AG09319 (cell line): Measurements from ENCODE around the gene ECHDC1.
A peak's percentile ranks its signal among the peaks of the same experiment; 100 is the strongest.

ENCODE experiments used
- DNase-seq: peaks from one replicate; pipeline ENCODE4 v3.0.0-alpha.2; 2010; ENCODE audit warnings: low read depth; ENCODE audit errors: extremely low read depth
- TF ChIP-seq, protein P1 (sequence below): IDR thresholded peaks from 2 replicates; pipeline ENCODE4 v1.5.1; 2011; ENCODE audit warnings: low read depth, mild to moderate bottlenecking, inconsistent platforms, low read length, moderate library complexity

The ECHDC1 gene

GRCh38 chr6:127266892-127267645 lies 76.3 kb downstream of the ECHDC1 start:
- peak; percentile 5 for DNase-seq
- TF ChIP-seq, protein P1, sequence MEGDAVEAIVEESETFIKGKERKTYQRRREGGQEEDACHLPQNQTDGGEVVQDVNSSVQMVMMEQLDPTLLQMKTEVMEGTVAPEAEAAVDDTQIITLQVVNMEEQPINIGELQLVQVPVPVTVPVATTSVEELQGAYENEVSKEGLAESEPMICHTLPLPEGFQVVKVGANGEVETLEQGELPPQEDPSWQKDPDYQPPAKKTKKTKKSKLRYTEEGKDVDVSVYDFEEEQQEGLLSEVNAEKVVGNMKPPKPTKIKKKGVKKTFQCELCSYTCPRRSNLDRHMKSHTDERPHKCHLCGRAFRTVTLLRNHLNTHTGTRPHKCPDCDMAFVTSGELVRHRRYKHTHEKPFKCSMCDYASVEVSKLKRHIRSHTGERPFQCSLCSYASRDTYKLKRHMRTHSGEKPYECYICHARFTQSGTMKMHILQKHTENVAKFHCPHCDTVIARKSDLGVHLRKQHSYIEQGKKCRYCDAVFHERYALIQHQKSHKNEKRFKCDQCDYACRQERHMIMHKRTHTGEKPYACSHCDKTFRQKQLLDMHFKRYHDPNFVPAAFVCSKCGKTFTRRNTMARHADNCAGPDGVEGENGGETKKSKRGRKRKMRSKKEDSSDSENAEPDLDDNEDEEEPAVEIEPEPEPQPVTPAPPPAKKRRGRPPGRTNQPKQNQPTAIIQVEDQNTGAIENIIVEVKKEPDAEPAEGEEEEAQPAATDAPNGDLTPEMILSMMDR: no peak

GRCh38 chr6:127266178-127266891 lies 77.1 kb downstream of the ECHDC1 start, which contains the start of gene RNF146:
RNF146 (plus strand) TSS chr6:127266864; CDS start chr6:127280339, 13,475 bp downstream.
- DNase-seq: peak; percentile 63
- TF ChIP-seq, protein P1: peak; percentile 76

DNA sequence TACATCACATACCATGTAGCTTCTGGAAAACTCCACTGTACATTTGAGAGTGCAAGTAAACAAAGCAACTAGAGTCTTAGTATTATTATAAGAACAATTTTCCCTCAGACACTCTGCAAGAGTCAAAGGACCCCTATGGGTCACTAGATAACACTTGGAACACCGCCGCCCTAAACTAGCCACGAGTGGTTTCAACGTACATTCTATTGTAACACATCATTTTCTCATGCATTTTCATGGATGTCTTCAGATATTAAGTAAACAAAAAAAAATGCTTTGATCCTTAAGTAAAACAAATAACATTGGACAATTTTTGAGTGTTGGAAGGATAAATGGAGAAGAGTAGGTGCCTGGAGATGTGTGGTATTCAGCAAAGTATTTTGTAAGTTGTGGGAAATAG lies 79.9 kb downstream of the ECHDC1 start:
- TF ChIP-seq, protein P1: no peak
- DNase-seq: no peak

- no peak for DNase-seq
- TF ChIP-seq, protein P1: no peak
Measured at GRCh38 chr6:127262896-127263295, 80.5 kb downstream of the ECHDC1 start.

DNA sequence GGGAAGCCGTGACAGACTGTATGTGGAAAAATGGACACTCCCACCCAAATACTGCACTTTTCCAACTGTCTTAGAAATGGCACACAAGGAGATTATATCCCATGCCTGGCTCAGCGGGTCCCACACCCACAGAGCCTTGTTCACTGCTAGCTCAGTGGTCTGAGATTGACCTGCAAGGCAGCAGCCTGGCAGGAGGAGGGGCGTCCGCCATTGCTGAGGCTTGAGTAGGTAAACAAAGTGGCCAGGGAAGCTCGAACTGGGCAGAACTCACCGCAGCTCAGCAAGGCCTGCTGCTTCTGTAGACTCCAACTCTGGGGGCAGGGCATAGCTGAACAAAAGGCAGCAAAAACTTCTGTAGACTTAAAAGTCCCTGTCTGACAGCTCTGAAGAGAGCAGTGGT lies 88.1 kb downstream of the ECHDC1 start:
- DNase-seq: no peak
- TF ChIP-seq, protein P1: no peak

- TF ChIP-seq, protein P1: no peak
Measured at GRCh38 chr6:127249621-127250020, 93.8 kb downstream of the ECHDC1 start.

More at GRCh38 chr6:127249621-127250020, 93.8 kb downstream of the ECHDC1 start:
- DNase-seq: no peak
